Measurements from ENCODE around the gene ERCC2.

GRCh38 chr19:45302416-45302815 is 68.0 kb downstream of the ERCC2 start:
- TF ChIP-seq CTCF (IDR thresholded peaks at IDR 0.05), result no peak
- no peak for TF ChIP-seq POLR2A (IDR thresholded peaks at IDR 0.05)

Data from testis (tissue), 2 donors.